22Rv1 (cell line): ENCODE data around the gene FGF21.
"Not testable (repeated sequence)": the region's sequence is repeated elsewhere in the genome, so short reads cannot be mapped to it uniquely, and the experiment has no call there.

Experiments
- H3K27ac ChIP-seq: fragments of 450-650 bp; 2 replicates; pipeline ENCODE4 v1.5.1; 2017
- CTCF ChIP-seq: fragments of 450-650 bp; IDR thresholded peaks from 2 replicates; pipeline ENCODE4 v1.5.1; 2017; ENCODE audit warnings: mild to moderate bottlenecking
- ZFX ChIP-seq: fragments of 450-650 bp; IDR thresholded peaks from 2 replicates; pipeline ENCODE4 v1.6.1; 2017; ENCODE audit warnings: antibody characterized with exemption, borderline replicate concordance

The FGF21 gene

GRCh38 chr19:48772503-48772953 is 17.2 kb downstream of the FGF21 start:
- TF ChIP-seq CTCF (no peak), ZFX (no peak)
- H3K27ac ChIP-seq = 0 out of 2 replicates have a peak overlapping the region, but pooled peaks have one; percentile 12

- TF ChIP-seq ZFX (no peak), CTCF (no peak)
- H3K27ac ChIP-seq = no peak overlapping the region
Measured at GRCh38 chr19:48777139-48777538, 21.8 kb downstream of the FGF21 start.

GRCh38 chr19:48777720-48778119 is 22.4 kb downstream of the FGF21 start:
- no peak overlapping the region for H3K27ac ChIP-seq
- no peak for TF ChIP-seq CTCF
- TF ChIP-seq ZFX = no peak

GRCh38 chr19:48779636-48780035 is 24.3 kb downstream of the FGF21 start:
- TF ChIP-seq CTCF (no peak), ZFX (no peak)
- H3K27ac ChIP-seq = no peak overlapping the region

GRCh38 chr19:48780631-48781391 is 25.5 kb downstream of the FGF21 start:
- H3K27ac ChIP-seq = no peak overlapping the region
- no peak for TF ChIP-seq ZFX
- TF ChIP-seq CTCF = no peak

- TF ChIP-seq CTCF (peak; percentile 34), ZFX (no peak)
- no peak overlapping the region for H3K27ac ChIP-seq
Measured at GRCh38 chr19:48784527-48784926, 29.2 kb downstream of the FGF21 start.

GRCh38 chr19:48786422-48786821 is 31.1 kb downstream of the FGF21 start:
- not testable (repeated sequence) for H3K27ac ChIP-seq

GRCh38 chr19:48787331-48787730 is 32.0 kb downstream of the FGF21 start:
- not testable (repeated sequence) for H3K27ac ChIP-seq
